ENCODE measurements around the gene ABCB9. TPM values are rescaled to one million over a fixed set of nuclear protein-coding genes. Genes with fewer than 3 reads are reported as not detected.

Gene ABCB9
- total RNA-seq, 1 experiment from 2014 or later: 6.3 TPM

DNA sequence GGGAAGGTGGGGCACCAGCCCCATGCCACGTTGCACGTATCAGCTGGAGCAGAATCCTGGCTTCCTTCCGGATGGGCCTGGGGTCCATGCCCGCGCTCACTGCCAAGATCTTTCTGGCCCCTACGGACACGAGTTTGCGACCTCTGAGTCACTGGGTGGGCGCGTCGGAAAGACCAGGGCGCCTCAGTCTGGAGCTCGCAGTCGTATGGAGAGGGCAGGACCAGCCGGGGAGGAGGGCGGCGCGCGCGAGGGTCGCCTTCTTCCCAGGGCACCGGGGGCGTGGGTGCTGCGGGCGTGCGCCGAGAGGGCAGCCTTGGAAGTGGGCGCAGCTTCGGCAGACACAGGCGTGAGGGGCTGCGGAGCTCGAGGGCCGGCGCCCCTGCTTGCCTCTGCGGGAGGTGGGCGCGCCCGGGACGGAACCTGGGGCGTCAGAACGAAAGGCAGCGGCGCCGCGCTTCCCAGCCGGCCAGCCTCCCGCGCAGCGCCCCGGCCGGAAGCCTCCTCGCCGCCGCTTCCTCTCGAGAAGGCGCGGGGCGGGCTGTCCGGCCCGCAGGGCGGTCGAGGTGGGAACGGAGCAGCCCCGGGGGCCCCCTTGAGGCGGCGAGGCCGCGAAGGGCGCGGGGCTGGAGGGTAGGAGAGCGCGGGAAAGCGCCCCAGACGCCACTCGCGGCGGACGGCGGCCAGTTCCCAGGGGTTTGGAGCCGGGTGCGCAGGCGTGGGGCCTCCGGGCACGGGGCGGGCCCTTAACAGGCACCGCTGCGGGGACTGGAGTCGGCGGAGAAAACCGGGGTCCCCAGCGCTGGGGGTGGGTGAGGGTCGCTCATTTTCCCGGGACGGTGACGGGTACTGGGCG, 14.1 kb upstream of the ABCB9 start, which contains the start of gene ARL6IP4 (continued):
- TF ChIP-seq, protein P1, sequence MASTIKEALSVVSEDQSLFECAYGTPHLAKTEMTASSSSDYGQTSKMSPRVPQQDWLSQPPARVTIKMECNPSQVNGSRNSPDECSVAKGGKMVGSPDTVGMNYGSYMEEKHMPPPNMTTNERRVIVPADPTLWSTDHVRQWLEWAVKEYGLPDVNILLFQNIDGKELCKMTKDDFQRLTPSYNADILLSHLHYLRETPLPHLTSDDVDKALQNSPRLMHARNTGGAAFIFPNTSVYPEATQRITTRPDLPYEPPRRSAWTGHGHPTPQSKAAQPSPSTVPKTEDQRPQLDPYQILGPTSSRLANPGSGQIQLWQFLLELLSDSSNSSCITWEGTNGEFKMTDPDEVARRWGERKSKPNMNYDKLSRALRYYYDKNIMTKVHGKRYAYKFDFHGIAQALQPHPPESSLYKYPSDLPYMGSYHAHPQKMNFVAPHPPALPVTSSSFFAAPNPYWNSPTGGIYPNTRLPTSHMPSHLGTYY (CRISPR knock-in tag; IDR thresholded peaks at IDR 0.05): peak; percentile 12; the same call in 1 of the 2 replicates
- TF ChIP-seq ZNF396 (CRISPR knock-in tag; IDR thresholded peaks at IDR 0.05; ENCODE audit: borderline replicate concordance): no peak
- TF ChIP-seq RORB (CRISPR knock-in tag; IDR thresholded peaks at IDR 0.05): no peak
- TF ChIP-seq, protein P2, sequence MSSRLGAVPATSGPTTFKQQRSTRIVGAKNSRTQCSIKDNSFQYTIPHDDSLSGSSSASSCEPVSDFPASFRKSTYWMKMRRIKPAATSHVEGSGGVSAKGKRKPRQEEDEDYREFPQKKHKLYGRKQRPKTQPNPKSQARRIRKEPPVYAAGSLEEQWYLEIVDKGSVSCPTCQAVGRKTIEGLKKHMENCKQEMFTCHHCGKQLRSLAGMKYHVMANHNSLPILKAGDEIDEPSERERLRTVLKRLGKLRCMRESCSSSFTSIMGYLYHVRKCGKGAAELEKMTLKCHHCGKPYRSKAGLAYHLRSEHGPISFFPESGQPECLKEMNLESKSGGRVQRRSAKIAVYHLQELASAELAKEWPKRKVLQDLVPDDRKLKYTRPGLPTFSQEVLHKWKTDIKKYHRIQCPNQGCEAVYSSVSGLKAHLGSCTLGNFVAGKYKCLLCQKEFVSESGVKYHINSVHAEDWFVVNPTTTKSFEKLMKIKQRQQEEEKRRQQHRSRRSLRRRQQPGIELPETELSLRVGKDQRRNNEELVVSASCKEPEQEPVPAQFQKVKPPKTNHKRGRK (CRISPR knock-in tag; IDR thresholded peaks at IDR 0.05; ENCODE audit: borderline replicate concordance): no peak
- 0 out of 2 replicates have a peak, but pooled peaks have one; percentile 37 for TF ChIP-seq CREB1 (CRISPR knock-in tag; IDR thresholded peaks at IDR 0.05)
- TF ChIP-seq ZBTB21 (CRISPR knock-in tag; IDR thresholded peaks at IDR 0.05; ENCODE audit: borderline replicate concordance): peak; percentile 70; the same call in 1 of the 2 replicates
- TF ChIP-seq ZNF317 (CRISPR knock-in tag; IDR thresholded peaks at IDR 0.05; ENCODE audit: borderline replicate concordance, low read depth): no peak
- peak; percentile 66; the same call in 1 of the 2 replicates for TF ChIP-seq PRRX2 (CRISPR knock-in tag; IDR thresholded peaks at IDR 0.05)
- TF ChIP-seq ATF1 (CRISPR knock-in tag; IDR thresholded peaks at IDR 0.05): peak; percentile 61; the same call in 1 of the 2 replicates
- TF ChIP-seq, protein P3, sequence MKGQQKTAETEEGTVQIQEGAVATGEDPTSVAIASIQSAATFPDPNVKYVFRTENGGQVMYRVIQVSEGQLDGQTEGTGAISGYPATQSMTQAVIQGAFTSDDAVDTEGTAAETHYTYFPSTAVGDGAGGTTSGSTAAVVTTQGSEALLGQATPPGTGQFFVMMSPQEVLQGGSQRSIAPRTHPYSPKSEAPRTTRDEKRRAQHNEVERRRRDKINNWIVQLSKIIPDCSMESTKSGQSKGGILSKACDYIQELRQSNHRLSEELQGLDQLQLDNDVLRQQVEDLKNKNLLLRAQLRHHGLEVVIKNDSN (CRISPR knock-in tag; IDR thresholded peaks at IDR 0.05): no peak
- TF ChIP-seq ZNF671 (CRISPR knock-in tag; IDR thresholded peaks at IDR 0.05): peak; percentile 23; the same call in 1 of the 2 replicates
- TF ChIP-seq TEAD1 (CRISPR knock-in tag; IDR thresholded peaks at IDR 0.05): peak; percentile 54; the same call in 1 of the 2 replicates
- TF ChIP-seq ZNF138 (CRISPR knock-in tag; conservative IDR thresholded peaks at IDR 0.05): peak; percentile 74; the same call in 1 of the 2 replicates
- peak; percentile 67; the same call in 1 of the 2 replicates for TF ChIP-seq SMAD4 (CRISPR knock-in tag; IDR thresholded peaks at IDR 0.05)
- TF ChIP-seq, protein P4, sequence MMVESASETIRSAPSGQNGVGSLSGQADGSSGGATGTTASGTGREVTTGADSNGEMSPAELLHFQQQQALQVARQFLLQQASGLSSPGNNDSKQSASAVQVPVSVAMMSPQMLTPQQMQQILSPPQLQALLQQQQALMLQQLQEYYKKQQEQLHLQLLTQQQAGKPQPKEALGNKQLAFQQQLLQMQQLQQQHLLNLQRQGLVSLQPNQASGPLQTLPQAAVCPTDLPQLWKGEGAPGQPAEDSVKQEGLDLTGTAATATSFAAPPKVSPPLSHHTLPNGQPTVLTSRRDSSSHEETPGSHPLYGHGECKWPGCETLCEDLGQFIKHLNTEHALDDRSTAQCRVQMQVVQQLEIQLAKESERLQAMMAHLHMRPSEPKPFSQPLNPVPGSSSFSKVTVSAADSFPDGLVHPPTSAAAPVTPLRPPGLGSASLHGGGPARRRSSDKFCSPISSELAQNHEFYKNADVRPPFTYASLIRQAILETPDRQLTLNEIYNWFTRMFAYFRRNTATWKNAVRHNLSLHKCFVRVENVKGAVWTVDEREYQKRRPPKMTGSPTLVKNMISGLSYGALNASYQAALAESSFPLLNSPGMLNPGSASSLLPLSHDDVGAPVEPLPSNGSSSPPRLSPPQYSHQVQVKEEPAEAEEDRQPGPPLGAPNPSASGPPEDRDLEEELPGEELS (CRISPR knock-in tag; IDR thresholded peaks at IDR 0.05): 0 out of 2 replicates have a peak, but pooled peaks have one; percentile 75
- TF ChIP-seq, protein P5, sequence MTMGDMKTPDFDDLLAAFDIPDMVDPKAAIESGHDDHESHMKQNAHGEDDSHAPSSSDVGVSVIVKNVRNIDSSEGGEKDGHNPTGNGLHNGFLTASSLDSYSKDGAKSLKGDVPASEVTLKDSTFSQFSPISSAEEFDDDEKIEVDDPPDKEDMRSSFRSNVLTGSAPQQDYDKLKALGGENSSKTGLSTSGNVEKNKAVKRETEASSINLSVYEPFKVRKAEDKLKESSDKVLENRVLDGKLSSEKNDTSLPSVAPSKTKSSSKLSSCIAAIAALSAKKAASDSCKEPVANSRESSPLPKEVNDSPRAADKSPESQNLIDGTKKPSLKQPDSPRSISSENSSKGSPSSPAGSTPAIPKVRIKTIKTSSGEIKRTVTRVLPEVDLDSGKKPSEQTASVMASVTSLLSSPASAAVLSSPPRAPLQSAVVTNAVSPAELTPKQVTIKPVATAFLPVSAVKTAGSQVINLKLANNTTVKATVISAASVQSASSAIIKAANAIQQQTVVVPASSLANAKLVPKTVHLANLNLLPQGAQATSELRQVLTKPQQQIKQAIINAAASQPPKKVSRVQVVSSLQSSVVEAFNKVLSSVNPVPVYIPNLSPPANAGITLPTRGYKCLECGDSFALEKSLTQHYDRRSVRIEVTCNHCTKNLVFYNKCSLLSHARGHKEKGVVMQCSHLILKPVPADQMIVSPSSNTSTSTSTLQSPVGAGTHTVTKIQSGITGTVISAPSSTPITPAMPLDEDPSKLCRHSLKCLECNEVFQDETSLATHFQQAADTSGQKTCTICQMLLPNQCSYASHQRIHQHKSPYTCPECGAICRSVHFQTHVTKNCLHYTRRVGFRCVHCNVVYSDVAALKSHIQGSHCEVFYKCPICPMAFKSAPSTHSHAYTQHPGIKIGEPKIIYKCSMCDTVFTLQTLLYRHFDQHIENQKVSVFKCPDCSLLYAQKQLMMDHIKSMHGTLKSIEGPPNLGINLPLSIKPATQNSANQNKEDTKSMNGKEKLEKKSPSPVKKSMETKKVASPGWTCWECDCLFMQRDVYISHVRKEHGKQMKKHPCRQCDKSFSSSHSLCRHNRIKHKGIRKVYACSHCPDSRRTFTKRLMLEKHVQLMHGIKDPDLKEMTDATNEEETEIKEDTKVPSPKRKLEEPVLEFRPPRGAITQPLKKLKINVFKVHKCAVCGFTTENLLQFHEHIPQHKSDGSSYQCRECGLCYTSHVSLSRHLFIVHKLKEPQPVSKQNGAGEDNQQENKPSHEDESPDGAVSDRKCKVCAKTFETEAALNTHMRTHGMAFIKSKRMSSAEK (CRISPR knock-in tag; IDR thresholded peaks at IDR 0.05; ENCODE audit: borderline replicate concordance): 0 out of 2 replicates have a peak, but pooled peaks have one; percentile 11
- TF ChIP-seq ETV6 (CRISPR knock-in tag; IDR thresholded peaks at IDR 0.05): peak; percentile 81; the same call in 1 of the 2 replicates
- TF ChIP-seq GABPB1 (CRISPR knock-in tag; IDR thresholded peaks at IDR 0.05): peak; percentile 74
- no peak for TF ChIP-seq CREM (CRISPR knock-in tag; IDR thresholded peaks at IDR 0.05)
- TF ChIP-seq, protein P6, sequence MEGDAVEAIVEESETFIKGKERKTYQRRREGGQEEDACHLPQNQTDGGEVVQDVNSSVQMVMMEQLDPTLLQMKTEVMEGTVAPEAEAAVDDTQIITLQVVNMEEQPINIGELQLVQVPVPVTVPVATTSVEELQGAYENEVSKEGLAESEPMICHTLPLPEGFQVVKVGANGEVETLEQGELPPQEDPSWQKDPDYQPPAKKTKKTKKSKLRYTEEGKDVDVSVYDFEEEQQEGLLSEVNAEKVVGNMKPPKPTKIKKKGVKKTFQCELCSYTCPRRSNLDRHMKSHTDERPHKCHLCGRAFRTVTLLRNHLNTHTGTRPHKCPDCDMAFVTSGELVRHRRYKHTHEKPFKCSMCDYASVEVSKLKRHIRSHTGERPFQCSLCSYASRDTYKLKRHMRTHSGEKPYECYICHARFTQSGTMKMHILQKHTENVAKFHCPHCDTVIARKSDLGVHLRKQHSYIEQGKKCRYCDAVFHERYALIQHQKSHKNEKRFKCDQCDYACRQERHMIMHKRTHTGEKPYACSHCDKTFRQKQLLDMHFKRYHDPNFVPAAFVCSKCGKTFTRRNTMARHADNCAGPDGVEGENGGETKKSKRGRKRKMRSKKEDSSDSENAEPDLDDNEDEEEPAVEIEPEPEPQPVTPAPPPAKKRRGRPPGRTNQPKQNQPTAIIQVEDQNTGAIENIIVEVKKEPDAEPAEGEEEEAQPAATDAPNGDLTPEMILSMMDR (IDR thresholded peaks at IDR 0.05): no peak
- no peak for TF ChIP-seq HMGA2 (CRISPR knock-in tag; IDR thresholded peaks at IDR 0.05)
- TF ChIP-seq JUN (CRISPR knock-in tag; IDR thresholded peaks at IDR 0.05): peak; percentile 65; the same call in 1 of the 2 replicates
- TF ChIP-seq ESRRA (CRISPR knock-in tag; IDR thresholded peaks at IDR 0.05; ENCODE audit: borderline replicate concordance): peak; percentile 43; the same call in 1 of the 2 replicates
- TF ChIP-seq, protein P7, sequence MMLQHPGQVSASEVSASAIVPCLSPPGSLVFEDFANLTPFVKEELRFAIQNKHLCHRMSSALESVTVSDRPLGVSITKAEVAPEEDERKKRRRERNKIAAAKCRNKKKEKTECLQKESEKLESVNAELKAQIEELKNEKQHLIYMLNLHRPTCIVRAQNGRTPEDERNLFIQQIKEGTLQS (CRISPR knock-in tag; conservative IDR thresholded peaks at IDR 0.05): no peak
